Superior temporal gyrus (tissue), 1 donor: Measurements from ENCODE around the gene CNTFR.
"Not testable (repeated sequence)": the region's sequence is repeated elsewhere in the genome, so short reads cannot be mapped to it uniquely, and the experiment has no call there.

Experiments used
- DNase-seq: peaks from one replicate; pipeline ENCODE4 v3.0.0-alpha.2; 2016; ENCODE audit errors: extremely low spot score

The CNTFR gene

DNA sequence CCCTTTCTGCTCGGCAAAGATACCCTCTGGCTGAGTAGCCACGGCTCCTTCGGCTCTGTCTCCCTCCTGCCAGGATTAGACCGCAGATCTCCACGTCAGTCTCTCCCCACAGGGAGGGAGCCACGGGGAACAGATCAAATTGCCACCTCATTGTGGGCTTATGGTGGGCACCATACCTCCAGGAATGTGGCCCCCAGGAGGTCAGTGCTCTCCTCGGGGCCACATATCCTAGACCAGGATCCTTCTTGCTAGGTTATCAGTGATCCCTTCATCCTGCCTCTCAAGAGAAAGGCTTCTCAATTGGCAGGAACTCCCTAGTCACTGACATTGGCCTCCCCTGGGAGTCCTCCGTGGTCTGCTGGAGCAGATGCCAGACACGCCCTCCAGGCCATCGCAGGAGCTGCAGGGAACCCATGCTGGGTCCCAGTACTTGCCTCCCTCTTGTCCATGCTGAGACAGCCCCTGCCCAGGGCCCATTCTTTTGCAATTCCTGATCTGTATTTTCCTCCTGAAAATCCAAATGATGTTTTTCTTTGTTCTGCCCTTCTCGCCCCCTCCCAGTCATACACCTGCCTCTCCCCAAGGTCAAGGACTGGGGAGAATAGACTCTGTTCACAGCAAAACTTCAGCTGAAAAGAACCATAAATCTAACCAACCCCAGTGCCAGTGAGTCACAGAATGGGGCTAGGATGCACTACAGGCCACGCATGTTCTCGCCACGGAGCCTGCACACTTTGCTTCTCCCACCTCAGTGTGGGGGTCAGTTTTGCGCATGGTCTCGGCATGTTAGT is 35.1 kb downstream of the CNTFR start:
- DNase-seq: no peak

DNA sequence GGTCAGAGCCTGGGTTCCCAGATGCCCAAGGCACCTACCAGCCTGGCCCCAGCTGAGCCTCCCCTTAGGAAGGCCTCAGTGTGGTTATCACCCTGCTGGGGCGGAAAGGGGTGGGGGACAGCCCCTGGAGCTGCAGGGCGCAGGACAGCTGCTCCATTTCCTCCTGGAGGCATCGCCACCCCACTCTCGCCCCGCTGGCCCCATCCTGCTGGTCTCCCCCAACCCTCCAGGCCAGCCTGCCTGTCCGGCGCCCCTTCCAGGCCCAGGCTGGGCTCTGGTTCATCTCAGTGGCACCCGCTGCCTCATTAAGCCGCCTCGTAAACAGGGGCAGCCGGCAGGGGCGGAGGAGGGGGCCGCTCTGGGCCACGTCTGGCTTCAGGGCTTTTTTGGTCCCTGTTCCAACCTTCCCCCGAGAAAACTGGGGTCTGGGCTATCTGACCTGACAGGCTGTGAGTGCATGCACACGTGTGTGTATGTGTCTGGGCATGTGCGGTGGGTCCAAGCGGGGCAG is 36.0 kb downstream of the CNTFR start:
- DNase-seq: no peak

DNA sequence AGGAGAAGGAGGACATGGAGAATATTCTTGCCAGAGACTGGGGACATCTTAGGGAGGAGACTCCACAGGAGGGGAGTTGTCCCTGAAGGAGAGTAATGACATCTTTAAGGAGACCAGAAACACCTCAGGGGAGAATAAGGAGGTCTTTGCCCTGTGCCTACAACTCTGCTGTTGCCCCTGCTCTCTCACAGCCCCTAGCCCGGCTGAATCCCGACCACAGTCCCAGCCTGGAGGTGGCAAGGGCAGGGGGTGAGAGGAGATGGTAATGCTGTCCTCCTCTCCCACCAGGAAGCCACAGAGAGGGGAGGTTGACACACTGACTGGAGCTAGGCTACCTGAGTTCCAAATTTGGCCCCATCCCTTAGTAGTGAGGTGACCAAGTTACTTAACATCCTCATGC is 36.5 kb downstream of the CNTFR start:
- no peak for DNase-seq

DNA sequence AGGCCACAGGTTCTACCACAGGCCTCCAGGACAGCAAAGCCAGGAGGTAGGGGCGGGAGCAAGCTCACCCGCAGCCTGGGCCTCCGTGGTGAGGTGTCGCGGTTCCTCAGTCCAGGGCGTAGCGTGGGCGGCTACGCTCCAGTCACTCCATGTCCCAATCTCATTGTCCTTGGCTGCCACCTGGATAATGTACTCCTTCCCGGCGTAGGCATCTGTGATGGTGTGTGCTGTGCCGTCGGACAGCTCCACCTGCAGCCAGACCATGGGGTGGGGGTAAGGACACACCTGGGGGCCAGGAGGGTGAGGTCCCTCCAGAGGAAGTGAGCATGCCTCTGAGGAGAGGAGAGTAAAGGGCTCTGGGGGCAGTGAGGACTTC is 36.9 kb downstream of the CNTFR start:
- DNase-seq: no peak

DNA sequence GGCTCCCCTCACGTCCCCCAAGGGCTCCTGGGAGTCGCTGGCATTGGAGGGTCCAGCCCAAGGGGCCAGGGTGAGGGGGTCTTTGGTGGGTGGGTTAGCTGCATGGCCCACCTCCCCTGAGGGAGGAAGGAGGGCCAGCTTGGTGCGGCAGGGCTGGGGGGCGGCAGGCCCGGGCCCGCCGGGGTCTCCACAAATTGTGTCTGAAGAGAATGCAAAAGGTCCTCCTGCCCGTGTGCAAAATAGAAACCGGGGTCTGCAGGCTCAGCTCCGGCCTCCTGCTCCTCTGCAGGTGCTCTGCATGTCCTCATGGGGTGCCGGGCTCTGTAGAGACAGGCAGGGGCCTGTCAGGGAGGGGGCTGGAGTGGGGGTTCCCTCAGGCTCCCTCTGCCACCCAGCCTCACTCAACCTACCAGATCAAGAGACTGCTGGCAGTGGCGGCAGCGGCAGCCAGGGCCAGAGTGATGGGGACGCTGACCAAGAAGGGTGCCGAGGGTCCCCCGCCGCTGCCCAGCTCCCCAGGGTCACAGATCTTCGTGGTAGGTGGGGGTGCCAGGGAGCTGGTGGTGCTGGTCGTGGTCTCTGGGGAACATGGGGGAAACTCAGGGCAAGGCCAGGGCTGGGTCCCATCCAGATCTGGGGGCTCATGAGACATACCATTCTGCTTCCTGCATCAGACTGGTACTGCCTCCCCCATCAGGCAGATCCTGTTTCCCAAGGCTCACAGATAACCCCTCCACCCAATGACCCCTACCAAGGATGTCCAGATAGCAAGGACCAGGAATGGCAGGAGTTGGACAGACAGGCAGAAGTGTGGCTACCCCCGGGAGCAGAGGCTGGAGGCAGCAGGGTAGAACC is 37.5 kb downstream of the CNTFR start:
- DNase-seq: no peak

DNA sequence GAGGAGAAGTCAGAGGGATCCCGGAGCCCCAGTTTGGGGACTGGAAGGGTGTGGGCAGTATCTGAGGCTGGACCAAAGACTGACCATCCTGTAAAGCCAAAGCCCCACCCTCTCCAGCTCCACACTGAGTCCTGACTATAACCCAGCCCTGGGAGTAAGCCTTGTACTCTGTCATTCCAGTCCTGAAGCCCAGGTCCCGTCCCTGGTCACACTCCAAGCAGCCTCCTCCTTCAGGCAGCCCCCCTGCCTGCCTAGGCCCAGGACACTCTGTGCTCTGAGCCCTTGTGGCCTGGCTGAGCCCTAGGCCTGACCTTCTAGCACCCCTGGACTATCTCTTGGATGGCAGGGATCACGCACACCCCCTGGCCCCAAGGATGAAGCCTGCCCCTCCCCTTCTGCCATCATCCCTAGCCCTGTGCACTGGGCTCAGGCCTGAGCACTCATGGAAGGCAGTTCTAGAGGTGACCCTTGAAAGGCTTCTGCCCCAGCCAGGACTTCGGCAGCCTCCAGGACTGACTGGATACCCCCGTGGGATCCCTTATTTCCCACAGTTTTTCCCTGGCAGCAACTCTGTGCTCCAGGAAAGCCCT is 38.7 kb downstream of the CNTFR start:
- no peak for DNase-seq

DNA sequence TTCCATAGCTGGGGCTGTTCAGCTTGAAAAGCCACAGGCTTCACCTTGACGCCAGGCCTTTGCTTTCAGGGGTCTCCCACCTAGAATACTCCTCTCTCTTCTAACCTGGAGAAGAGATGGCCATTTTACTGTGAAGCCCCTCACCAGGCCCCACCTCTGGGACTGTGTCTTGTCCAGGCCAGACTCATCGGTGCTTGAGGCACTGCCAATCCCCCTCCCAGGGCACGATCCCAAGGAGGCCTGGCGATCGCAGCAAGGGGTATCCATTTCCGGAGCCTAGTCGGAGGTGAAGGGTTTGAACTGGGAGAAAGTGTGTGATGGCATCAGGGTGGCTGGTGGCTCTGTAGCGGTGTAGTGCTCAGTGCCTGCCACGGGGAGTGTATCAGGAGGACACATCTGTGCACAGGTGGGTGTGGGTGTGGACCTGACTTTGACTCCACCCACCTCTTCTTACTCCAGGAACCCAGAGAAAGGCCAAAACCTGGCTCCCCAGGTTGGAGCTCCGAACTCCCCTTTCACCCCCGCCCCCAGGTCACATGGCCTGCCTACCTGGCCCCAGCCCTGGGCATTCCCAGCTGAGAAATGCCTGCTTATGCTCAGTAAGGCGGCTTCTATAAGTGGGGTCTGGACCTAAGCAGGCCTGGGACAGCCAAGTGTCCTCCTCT is 39.4 kb downstream of the CNTFR start:
- DNase-seq: no peak

DNA sequence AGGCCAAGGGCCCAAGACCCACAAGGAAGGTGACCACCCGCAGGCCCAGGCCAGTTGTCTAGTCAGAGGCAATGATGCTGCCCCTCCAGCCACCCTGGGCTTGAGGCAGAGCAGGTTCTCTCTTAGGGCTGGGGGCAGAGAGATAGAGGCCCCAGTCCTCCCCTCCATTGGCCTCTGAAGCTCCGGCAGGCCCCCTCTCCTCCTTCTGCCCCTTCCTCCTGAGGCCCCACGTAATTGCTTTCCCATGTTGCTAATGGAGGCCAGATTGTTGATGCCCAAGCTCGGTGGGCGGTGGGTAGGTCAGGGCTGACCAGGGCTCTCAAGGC is 40.2 kb downstream of the CNTFR start:
- no peak for DNase-seq

DNA sequence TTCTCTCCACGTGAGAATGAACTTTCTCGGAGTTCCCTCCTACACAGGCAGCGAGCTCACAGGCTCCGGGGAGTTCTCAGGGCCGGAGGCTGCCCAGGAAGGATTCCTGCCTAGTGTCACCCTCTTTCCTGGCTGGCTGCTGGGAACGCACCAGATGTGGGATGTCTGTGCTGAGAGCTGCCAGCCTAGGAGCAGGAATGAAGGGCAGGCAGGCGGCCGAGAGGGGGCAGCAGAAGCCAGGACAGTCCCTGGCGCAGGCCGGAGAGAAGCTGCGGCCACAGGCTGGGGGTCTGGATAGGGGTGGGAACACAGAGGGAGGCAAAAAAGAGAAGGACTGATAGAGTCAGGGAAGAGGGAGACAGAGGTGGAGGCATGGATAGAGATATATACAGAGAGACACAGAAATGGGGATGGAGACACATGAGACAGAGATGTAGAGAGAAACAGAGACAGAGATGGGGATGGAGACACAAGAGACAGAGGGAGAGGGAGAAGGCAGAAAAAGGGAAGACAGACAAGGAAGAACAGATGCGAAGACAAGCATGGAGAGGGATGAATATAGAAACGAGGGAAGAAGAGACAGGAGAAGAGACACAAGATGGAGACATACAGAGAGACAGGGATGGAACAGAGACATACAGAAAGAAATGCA is 41.4 kb downstream of the CNTFR start:
- DNase-seq: peak; percentile 82

DNA sequence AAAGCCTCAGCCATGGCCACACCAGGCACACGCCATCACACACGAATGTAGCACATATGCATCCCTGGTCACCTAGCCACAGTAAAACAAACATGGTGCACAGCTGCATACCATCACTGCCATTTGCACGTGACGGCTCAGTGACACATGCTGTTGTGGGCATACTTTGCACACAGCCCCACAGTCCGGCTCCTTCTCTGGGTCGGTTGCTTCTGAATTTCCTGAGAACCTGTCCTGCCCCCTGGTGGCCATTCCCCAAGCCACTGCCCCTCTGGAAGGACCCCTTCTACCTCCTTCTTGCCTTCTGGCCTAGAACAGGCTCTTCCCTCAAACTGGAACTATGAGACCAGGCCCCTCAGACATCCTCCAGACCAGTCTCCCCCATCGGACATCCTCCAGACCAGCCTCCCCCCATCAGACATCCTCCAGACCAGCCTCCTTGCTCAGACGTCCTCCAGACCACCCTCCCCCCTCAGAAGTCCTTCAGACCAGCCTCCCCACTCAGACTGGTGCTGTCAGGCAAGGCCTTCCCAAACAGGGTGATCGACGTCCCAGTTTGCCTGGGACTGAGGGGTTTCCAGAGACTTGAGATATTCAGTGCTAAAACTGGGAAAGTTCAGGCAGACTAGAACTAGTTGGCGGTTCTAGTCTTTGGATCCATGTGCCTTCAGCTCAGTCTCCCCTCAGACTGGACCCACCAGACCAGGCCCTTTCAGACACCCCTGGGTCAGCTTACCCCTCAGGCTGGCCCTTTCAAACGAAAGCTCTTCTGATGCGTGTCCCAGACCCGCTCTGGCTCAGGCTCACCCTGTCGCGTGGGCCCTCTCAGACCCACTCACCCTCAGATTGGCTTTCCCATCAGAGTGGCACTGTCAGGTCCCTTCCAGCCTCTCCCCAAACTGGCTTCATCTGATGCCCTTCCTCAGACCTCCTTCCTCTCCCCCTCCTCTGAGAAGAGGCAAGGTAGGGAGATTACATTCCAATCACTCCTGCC is 42.4 kb downstream of the CNTFR start:
- DNase-seq: peak; percentile 85

DNA sequence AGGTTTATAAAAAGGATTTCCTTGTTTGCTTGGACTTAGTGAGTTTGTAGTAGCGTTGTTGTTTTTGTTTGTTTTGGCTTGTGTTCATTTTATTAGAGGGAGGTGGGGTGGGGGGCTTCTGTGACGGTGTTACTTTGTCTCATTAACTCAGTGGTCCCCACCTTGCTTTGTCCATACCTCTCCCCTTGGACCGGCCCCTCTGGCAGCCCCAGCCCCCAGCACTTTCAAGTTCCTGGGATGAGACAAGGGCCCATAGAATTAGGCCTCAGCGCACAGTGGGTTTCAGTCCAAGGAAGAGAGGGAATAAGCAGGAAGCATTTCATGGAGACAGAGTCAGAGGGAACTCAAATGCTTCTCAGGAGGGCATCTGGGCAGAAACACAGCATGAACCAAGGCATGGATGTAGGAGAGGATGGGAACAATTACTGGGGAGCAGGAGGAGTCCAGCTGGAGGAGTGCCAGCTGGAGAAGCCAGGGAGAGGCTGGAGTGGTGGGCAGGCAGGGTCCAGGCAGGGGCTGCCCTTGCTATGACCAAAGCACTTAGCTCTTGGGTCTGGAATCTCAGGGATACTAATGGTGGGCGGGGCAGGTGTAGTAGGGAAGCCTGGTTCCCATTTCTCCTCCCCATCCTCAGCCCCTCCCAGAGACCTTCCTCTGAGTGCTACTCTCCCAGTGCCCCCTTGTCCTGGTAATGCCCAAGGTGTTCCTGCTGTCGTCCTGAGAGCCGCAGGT is 43.3 kb downstream of the CNTFR start:
- DNase-seq: no peak

DNA sequence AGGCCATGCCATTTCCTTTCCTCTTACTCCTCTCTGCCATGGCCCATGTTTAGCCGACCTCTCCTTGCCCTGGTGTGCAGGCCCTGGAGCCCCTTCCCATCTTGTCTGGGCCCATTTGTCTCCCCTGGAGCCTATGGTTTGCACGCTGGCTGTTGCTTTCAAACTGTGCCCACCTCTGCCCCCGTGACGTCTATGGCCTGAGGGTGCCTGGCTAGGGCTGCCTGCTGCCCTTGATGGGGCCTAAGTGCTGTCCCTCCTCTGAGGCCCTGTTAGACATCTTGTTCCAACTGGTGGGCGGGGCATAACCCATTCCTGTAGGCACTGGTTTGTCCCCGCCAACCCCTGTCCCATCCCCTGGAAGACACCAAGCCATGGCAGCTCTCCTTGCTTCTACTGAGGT is 44.0 kb downstream of the CNTFR start:
- DNase-seq: no peak

DNA sequence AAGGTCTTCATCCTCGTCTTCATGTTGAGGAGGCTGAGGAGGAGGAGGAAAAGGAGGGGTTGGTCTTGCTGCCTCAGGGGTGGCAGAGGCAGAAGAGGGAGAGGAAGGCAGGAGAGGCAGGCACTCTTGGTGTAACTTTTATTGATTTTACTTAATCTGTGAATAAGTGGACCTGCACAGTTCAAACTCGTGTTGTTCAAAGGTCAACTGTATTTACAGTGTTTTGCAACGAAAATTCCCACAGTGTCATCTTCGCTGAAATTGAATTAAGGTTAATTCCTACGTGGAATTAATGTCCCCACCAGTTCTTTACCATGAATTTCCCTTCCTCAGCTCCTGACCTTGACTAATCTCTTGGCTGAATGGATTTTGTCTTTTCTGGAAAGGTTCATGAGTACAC is 45.5 kb downstream of the CNTFR start:
- DNase-seq: no peak

DNA sequence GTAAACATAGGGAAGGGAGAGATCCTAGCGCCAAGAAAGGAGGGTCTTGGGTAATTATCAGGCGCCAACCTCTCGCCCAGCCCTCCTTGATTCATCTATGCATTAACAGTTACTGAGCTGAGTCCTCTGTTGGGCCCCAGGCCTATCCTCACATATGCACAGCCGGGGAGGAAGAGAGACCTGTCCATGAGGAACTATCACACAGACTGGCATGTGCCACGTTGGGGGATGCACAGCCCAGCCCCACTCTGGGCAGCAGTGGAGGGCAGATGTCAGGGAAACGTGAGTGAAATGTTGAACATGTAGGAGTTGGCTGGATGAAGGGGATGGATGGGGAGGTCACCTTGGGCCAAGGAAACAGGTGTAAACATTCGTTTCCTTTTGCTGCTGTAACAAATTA is 48.0 kb downstream of the CNTFR start:
- DNase-seq: no peak

DNA sequence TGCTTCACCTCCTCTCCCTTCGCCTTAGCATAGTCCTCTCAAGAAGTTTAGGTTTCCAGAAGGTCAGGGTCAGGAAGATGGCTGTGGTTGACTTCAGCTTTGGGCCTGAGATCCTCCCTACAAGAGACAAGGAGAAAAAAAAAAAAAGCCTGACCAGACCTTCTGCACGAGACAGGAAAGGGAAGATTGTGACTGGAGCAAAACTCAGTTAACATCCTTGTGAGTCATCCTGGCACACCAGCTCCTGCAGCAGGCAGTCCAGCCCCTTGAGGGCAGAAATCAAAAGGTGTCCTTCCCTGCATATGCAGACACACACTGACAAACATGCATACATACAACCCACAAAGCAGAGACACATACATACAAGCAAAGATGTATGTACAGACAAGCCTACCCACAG is 48.7 kb downstream of the CNTFR start:
- no peak for DNase-seq

DNA sequence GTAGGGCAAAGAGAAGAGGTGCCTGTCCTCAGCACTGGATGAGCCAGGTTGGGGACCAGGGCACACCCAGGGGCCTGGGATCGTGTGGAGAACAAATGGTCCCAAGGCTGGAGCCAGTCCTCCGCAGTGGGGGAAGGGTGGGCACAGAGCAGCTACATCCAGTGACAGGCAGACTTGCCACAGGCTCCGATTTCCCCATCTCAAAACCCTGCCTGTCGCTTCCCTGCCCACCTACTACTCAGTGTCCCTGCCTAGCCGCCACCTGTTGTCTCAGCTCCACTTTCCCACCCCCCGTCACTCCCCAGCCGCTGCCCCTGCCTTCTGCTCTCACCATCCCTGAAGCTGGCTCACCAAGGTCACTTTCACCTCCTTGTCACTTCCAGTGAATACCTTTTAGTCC is 52.8 kb downstream of the CNTFR start:
- no peak for DNase-seq

DNA sequence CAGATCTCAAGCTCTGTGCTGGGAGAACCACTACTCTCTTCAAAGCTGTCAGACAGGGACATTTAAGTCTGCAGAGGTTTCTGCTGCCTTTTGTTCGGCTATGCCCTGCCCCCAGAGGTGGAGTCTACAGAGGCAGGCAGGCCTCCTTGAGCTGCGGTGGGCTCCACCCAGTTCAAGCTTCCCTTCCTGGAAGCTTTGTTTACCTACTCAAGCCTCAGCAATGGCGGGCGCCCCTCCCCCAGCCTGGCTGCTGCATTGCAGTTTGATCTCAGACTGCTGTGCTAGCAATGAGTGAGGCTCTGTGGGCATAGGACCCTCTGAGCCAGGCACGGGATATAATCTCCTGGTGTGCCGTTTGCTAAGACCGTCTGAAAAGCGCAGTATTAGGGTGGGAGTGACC is 57.5 kb downstream of the CNTFR start:
- DNase-seq: not testable (repeated sequence)

DNA sequence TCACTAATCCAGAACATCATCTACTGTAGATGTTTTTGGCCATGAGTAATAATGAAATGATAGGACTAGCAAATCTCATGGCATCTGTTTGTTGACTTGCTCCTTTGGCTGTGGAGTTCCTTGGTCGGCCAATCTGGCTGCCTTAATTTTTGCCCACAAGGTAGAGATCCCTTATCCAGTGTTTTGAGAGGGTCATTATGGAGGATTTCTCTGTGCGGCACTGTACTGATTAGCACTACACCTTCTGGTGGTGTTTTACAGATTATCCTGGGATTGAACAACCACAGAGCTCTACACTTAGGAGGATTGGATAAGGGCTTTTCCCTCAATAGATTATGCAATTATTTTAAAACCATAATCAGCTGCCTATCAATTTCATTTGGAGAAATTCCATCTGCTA is 63.5 kb downstream of the CNTFR start:
- no peak for DNase-seq

DNA sequence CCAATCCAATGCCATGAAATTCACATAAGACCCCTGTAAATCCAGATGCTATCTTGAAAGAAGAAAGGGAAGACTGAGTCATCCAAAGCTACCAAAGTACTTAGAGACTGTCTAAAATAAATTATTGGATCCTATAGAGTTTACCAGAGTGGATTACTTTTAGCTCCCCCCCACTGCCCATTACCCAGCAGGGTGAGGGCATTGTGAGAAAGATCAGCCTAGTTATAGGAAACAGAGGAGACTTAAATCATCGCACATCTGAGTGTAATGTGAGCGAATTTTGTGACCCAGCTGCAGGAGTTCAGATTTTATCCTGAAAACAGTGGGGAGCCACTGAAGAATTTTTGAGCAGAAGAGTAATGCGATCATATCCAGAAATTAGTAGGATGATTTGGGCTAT is 65.2 kb downstream of the CNTFR start:
- no peak for DNase-seq
